ENCODE data around the gene SPDL1. TPM values are rescaled to one million over a fixed set of nuclear protein-coding genes. Genes with fewer than 3 reads are reported as not detected.
A peak's percentile ranks its signal among the peaks of the same experiment; 100 is the strongest.

The SPDL1 gene
- total and polyA plus RNA-seq, 2 donors: 9.5 to 29.8 TPM

DNA sequence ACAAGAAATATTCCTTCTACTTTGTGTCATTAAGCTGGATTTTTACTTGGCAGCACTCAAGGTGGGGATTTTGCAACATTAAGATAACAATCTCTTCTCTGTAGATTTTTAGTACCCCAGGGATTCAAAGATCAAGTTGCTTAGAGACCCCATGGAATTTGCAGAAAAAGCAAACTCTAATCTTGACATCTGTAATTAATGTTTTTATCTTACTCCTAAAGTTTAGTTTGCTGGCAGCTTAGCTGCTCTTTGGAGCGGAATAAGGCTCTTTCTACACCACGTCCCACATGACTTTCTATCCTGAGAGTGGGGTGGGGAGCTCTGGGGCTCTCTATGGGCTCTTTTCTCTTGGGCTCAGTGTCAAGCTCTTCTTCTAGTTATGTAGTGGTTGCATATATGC, 21.7 kb upstream of the SPDL1 start:
- Histone ChIP-seq H3K9me3 (ENCODE audit: control insufficient read depth in 2 of 2, insufficient read depth in 1 of 2, low read length in 1 of 2) (no peaks in the 10 kb centered on the region), H3K36me3 (ENCODE audit: control insufficient read depth in 2 of 2, insufficient read depth in 2 of 2, low read length in 1 of 2) (no peaks in the 10 kb centered on the region), H3K27me3 (ENCODE audit: control insufficient read depth in 2 of 2, insufficient read depth in 1 of 2, low read length in 1 of 2) (no peaks in the 10 kb centered on the region), H3K4me3 (ENCODE audit: low read length in 2 of 2) (no peak overlapping the region), H3K4me1 (ENCODE audit: control insufficient read depth in 2 of 2, insufficient read depth in 2 of 2, low read length in 2 of 2) (no peaks in the 10 kb centered on the region), H3K27ac (ENCODE audit: low read depth in 1 of 2, low read length in 1 of 2) (no peak overlapping the region)
- WGBS: 87% methylated on average over 2 of the region's 2 CpGs
- no peak for DNase-seq (ENCODE audit: low read depth in 6 of 9, low spot score in 9 of 9)

DNA sequence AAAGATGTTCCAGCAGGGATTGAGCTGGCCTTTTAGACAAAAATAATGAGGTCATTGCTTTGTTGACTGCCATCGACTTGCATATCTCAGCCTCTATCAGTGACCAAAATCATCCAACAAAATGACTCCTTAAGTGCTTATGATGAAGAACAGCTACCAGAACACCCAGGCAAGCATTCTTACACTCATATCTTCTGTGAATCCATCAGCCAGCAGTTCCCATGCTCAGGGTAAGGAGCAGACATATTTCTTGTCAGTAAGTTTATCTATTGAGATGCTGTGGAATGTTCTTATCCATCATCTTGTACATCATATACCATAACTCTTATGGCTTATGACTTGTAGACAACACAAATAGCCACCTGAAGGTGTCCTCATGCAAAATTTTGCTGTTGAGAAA, 20.2 kb upstream of the SPDL1 start:
- Histone ChIP-seq H3K9me3 (ENCODE audit: control insufficient read depth in 2 of 2, insufficient read depth in 1 of 2, low read length in 1 of 2) (no peaks in the 10 kb centered on the region), H3K27me3 (ENCODE audit: control insufficient read depth in 2 of 2, insufficient read depth in 1 of 2, low read length in 1 of 2) (no peaks in the 10 kb centered on the region), H3K36me3 (ENCODE audit: control insufficient read depth in 2 of 2, insufficient read depth in 2 of 2, low read length in 1 of 2) (no peaks in the 10 kb centered on the region), H3K27ac (ENCODE audit: low read depth in 1 of 2, low read length in 1 of 2) (no peak overlapping the region), H3K4me3 (ENCODE audit: low read length in 2 of 2) (no peak overlapping the region), H3K4me1 (ENCODE audit: control insufficient read depth in 2 of 2, insufficient read depth in 2 of 2, low read length in 2 of 2) (no peaks in the 10 kb centered on the region)
- 91% methylated on average over 1 of the region's 1 CpG for WGBS
- no peak for DNase-seq (ENCODE audit: low read depth in 6 of 9, low spot score in 9 of 9)

DNA sequence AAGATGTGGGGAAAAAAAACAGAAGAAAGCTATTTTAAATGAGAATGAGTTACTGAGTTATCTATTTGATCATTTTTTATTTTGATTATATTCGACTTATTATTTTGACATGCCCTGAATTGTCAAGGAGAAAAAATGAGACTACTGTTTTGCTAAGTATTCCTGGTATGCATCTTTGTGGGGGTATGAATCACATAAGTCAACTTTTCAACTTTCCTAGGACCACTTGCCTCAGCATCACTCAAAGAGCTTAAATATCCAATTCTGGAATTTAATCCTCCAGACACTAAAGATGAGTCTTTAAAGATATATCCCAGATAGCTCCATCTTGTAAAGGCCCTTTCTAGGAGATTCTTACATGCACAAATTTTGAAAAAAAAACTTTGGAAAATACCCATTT, 17.4 kb upstream of the SPDL1 start:
- Histone ChIP-seq H3K36me3 (ENCODE audit: control insufficient read depth in 2 of 2, insufficient read depth in 2 of 2, low read length in 1 of 2) (no peaks in the 10 kb centered on the region), H3K4me3 (ENCODE audit: low read length in 2 of 2) (no peak overlapping the region), H3K27me3 (ENCODE audit: control insufficient read depth in 2 of 2, insufficient read depth in 1 of 2, low read length in 1 of 2) (peaks cover 0 to 3% of the 10 kb centered on the region in 2 donors), H3K4me1 (ENCODE audit: control insufficient read depth in 2 of 2, insufficient read depth in 2 of 2, low read length in 2 of 2) (no peaks in the 10 kb centered on the region), H3K9me3 (ENCODE audit: control insufficient read depth in 2 of 2, insufficient read depth in 1 of 2, low read length in 1 of 2) (no peaks in the 10 kb centered on the region), H3K27ac (ENCODE audit: low read depth in 1 of 2, low read length in 1 of 2) (no peak overlapping the region)
- no peak for DNase-seq (ENCODE audit: low read depth in 6 of 9, low spot score in 9 of 9)
- WGBS: 95% methylated on average over 1 of the region's 1 CpG

DNA sequence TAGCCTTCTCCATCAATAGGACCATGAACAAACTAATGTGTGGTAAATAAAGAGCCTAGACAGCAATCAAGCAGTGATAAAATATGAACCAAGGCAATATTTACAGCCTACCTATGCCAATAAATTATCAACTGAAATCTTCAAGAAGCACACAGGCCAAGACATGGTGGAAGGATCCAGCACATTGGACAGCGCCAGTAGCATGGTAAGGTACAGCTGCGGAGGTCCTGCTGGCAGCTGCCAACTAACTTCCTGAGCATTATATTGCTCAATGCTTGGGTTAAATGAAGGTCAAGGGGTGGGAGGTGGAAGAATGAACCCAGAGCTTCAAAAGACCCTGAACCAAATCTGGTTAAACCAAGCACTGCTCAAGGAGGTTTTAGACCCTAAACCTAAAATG, 16.5 kb upstream of the SPDL1 start:
- Histone ChIP-seq H3K4me3 (ENCODE audit: low read length in 2 of 2) (no peak overlapping the region), H3K27me3 (ENCODE audit: control insufficient read depth in 2 of 2, insufficient read depth in 1 of 2, low read length in 1 of 2) (peaks cover 0 to 3% of the 10 kb centered on the region in 2 donors), H3K4me1 (ENCODE audit: control insufficient read depth in 2 of 2, insufficient read depth in 2 of 2, low read length in 2 of 2) (no peaks in the 10 kb centered on the region), H3K36me3 (ENCODE audit: control insufficient read depth in 2 of 2, insufficient read depth in 2 of 2, low read length in 1 of 2) (no peaks in the 10 kb centered on the region), H3K9me3 (ENCODE audit: control insufficient read depth in 2 of 2, insufficient read depth in 1 of 2, low read length in 1 of 2) (no peaks in the 10 kb centered on the region), H3K27ac (ENCODE audit: low read depth in 1 of 2, low read length in 1 of 2) (no peak overlapping the region)
- peak in 1 of 9 donors; percentile 16 for DNase-seq (ENCODE audit: low read depth in 6 of 9, low spot score in 9 of 9)
- 55% methylated on average over 2 of the region's 2 CpGs for WGBS

DNA sequence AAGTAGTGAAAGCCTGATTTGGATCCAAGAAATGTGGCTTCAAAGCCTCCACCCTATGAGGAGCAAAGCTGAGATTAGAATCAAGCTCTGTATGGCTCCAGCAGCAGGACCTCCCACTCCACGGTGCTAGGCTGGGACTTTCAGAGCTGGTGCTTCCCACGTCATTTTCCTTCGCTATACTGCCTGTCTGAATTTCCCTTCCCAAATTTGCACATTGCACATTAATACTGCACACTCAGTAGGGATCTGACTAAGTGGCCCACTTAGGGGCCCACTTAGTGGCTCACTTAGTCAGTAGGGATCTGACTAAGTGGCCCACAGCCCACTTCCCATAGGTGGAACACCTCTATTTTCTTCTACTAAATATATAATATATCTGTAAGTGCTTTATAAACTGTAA, 14.1 kb upstream of the SPDL1 start:
- DNase-seq (ENCODE audit: low read depth in 6 of 9, low spot score in 9 of 9): no peak
- Histone ChIP-seq H3K4me3 (ENCODE audit: low read length in 2 of 2) (no peak overlapping the region), H3K9me3 (ENCODE audit: control insufficient read depth in 2 of 2, insufficient read depth in 1 of 2, low read length in 1 of 2) (no peaks in the 10 kb centered on the region), H3K27me3 (ENCODE audit: control insufficient read depth in 2 of 2, insufficient read depth in 1 of 2, low read length in 1 of 2) (peaks cover 0 to 6% of the 10 kb centered on the region in 2 donors), H3K27ac (ENCODE audit: low read depth in 1 of 2, low read length in 1 of 2) (no peak overlapping the region), H3K36me3 (ENCODE audit: control insufficient read depth in 2 of 2, insufficient read depth in 2 of 2, low read length in 1 of 2) (no peaks in the 10 kb centered on the region), H3K4me1 (ENCODE audit: control insufficient read depth in 2 of 2, insufficient read depth in 2 of 2, low read length in 2 of 2) (no peaks in the 10 kb centered on the region)
- WGBS: 92% methylated on average over 3 of the region's 3 CpGs

DNA sequence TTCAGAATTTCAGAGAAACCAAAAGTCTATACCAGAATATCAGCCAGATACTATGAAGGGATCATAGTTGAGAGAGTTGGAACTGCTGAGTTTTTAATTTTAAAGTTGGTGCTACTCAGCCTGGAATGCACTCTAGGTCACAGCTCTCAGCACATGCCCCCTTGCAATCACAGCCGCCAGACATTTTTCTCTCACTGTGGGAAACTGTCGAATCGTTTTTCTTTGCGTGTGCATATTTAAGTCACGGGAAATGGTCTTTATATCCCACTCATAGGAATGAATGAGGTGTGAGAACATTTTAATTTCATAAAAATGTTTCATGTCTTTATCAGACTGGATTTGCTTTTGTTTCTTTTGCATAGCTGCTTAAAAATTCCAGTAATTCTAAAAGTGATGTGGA, 12.2 kb upstream of the SPDL1 start:
- Histone ChIP-seq H3K4me1 (ENCODE audit: control insufficient read depth in 2 of 2, insufficient read depth in 2 of 2, low read length in 2 of 2) (no peaks in the 10 kb centered on the region), H3K27ac (ENCODE audit: low read depth in 1 of 2, low read length in 1 of 2) (no peak overlapping the region), H3K36me3 (ENCODE audit: control insufficient read depth in 2 of 2, insufficient read depth in 2 of 2, low read length in 1 of 2) (no peaks in the 10 kb centered on the region), H3K27me3 (ENCODE audit: control insufficient read depth in 2 of 2, insufficient read depth in 1 of 2, low read length in 1 of 2) (peaks cover 0 to 10% of the 10 kb centered on the region in 2 donors), H3K9me3 (ENCODE audit: control insufficient read depth in 2 of 2, insufficient read depth in 1 of 2, low read length in 1 of 2) (no peaks in the 10 kb centered on the region), H3K4me3 (ENCODE audit: low read length in 2 of 2) (no peak overlapping the region)
- 89% methylated on average over 5 of the region's 5 CpGs for WGBS
- no peak for DNase-seq (ENCODE audit: low read depth in 6 of 9, low spot score in 9 of 9)

DNA sequence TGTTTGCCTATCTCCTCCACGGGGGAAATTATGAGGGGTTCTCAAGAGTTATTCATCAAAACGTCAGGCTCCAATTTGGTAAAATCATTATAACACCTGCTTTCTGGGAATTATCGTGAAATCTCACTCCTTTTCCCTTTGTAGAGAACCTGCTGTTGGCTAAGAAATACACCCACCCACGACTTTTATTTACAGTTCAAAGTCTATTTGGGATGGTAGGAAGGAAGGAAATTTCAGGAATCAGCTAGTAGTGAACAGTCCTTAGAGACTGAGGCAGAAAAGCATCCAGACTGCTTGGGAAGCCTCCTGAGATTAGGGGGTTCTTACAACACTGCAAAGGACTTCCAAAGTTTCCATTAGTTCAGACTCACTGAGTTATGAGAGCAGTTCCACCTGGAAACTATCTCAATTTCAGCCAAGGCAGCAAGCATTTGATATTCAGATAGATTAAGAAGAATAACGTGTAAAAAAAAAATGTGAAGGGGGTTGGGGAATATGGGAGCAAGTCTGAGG, 9.4 kb upstream of the SPDL1 start:
- 63% methylated on average over 5 of the region's 5 CpGs for WGBS
- no peak for DNase-seq (ENCODE audit: low read depth in 6 of 9, low spot score in 9 of 9)
- H3K4me1 ChIP-seq (ENCODE audit: control insufficient read depth in 2 of 2, insufficient read depth in 2 of 2, low read length in 2 of 2): no peaks in the 10 kb centered on the region
- H3K36me3 ChIP-seq (ENCODE audit: control insufficient read depth in 2 of 2, insufficient read depth in 2 of 2, low read length in 1 of 2): no peaks in the 10 kb centered on the region
- H3K27ac ChIP-seq (ENCODE audit: low read depth in 1 of 2, low read length in 1 of 2): no peak overlapping the region
- H3K27me3 ChIP-seq (ENCODE audit: control insufficient read depth in 2 of 2, insufficient read depth in 1 of 2, low read length in 1 of 2): peaks cover 0 to 11% of the 10 kb centered on the region in 2 donors
- no peak overlapping the region for H3K4me3 ChIP-seq (ENCODE audit: low read length in 2 of 2)
- no peaks in the 10 kb centered on the region for H3K9me3 ChIP-seq (ENCODE audit: control insufficient read depth in 2 of 2, insufficient read depth in 1 of 2, low read length in 1 of 2)

DNA sequence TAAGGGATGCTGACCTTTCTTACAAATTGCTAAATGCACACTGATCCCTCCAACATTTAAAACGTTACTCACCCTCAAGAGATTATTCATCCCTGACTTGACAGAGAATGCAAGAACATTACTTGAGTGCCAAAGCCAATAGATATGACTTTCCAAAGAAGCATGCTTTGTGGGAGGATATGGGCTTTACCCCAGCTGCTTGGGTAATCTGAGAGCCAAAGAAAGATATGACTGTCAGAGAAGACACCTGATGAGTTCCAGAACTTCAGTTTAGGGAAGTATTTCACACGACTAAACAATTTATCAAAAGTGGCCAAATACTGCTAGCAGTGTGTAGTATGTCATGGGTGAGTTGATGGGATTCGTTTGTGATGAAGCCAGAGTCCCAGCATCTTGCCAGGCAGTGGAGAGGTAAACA, 7.4 kb upstream of the SPDL1 start:
- no peak overlapping the region for H3K4me3 ChIP-seq (ENCODE audit: low read length in 2 of 2)
- H3K27me3 ChIP-seq (ENCODE audit: control insufficient read depth in 2 of 2, insufficient read depth in 1 of 2, low read length in 1 of 2): peaks cover 0 to 14% of the 10 kb centered on the region in 2 donors
- H3K9me3 ChIP-seq (ENCODE audit: control insufficient read depth in 2 of 2, insufficient read depth in 1 of 2, low read length in 1 of 2): no peaks in the 10 kb centered on the region
- H3K36me3 ChIP-seq (ENCODE audit: control insufficient read depth in 2 of 2, insufficient read depth in 2 of 2, low read length in 1 of 2): no peaks in the 10 kb centered on the region
- 53% methylated on average over 3 of the region's 3 CpGs for WGBS
- H3K27ac ChIP-seq (ENCODE audit: low read depth in 1 of 2, low read length in 1 of 2): no peak overlapping the region
- H3K4me1 ChIP-seq (ENCODE audit: control insufficient read depth in 2 of 2, insufficient read depth in 2 of 2, low read length in 2 of 2): no peaks in the 10 kb centered on the region
- no peak for DNase-seq (ENCODE audit: low read depth in 6 of 9, low spot score in 9 of 9)

DNA sequence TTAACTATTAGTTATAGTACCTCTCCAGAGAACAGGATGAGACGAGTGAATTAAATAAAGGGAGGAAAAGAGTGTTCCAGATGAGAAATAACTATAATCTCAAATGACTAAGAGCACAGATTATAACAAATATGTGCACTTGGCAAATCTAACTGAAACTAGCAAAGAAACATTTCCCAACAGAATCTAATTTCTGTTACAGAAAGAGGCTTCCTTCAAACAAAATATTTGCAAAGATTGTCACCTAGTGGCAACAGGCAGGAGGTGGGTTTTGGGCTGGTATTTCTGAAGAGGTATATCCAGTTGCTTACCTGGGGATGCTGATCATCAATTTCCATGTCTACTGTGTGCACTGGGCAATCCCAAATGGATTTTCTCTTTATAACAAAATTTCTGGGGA, 5.6 kb upstream of the SPDL1 start:
- 61% methylated on average over 1 of the region's 1 CpG for WGBS
- peaks cover 0 to 14% of the 10 kb centered on the region in 2 donors for H3K27me3 ChIP-seq (ENCODE audit: control insufficient read depth in 2 of 2, insufficient read depth in 1 of 2, low read length in 1 of 2)

DNA sequence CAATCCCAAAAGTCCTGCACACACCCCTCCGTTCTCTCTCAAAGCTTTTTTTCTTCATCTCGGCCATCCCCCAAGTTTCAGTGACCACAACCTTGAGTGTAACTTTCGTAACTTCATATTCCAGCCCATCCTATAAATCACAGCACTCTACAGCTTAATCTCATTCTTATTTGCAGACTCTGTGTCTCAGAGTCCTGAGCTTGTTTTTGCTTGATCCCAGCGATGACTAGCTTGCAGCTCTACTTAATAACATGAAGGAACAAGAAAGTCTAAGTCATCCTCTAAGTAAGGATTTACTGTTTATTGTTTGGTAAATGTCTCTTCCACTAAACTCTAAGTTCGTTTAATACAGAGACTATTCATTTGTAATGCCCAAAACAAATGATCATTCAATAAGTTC, 2.6 kb upstream of the SPDL1 start:
- no peak for DNase-seq (ENCODE audit: low read depth in 6 of 9, low spot score in 9 of 9)
- 82% methylated on average over 5 of the region's 5 CpGs for WGBS
- Histone ChIP-seq H3K36me3 (ENCODE audit: control insufficient read depth in 2 of 2, insufficient read depth in 2 of 2, low read length in 1 of 2) (no peaks in the 10 kb centered on the region), H3K4me3 (ENCODE audit: low read length in 2 of 2) (no peak overlapping the region), H3K27ac (ENCODE audit: low read depth in 1 of 2, low read length in 1 of 2) (no peak overlapping the region), H3K4me1 (ENCODE audit: control insufficient read depth in 2 of 2, insufficient read depth in 2 of 2, low read length in 2 of 2) (peaks cover 6% of the 10 kb centered on the region in 2 donors), H3K9me3 (ENCODE audit: control insufficient read depth in 2 of 2, insufficient read depth in 1 of 2, low read length in 1 of 2) (no peaks in the 10 kb centered on the region), H3K27me3 (ENCODE audit: control insufficient read depth in 2 of 2, insufficient read depth in 1 of 2, low read length in 1 of 2) (peaks cover 0 to 8% of the 10 kb centered on the region in 2 donors)

More for the DNA sequence above, 5.6 kb upstream of the SPDL1 start:
- Histone ChIP-seq H3K4me1 (ENCODE audit: control insufficient read depth in 2 of 2, insufficient read depth in 2 of 2, low read length in 2 of 2) (no peaks in the 10 kb centered on the region), H3K27ac (ENCODE audit: low read depth in 1 of 2, low read length in 1 of 2) (no peak overlapping the region), H3K9me3 (ENCODE audit: control insufficient read depth in 2 of 2, insufficient read depth in 1 of 2, low read length in 1 of 2) (no peaks in the 10 kb centered on the region), H3K4me3 (ENCODE audit: low read length in 2 of 2) (no peak overlapping the region), H3K36me3 (ENCODE audit: control insufficient read depth in 2 of 2, insufficient read depth in 2 of 2, low read length in 1 of 2) (no peaks in the 10 kb centered on the region)
- no peak for DNase-seq (ENCODE audit: low read depth in 6 of 9, low spot score in 9 of 9)
